Activated T-helper 1 cell treated with anti-CD3 and anti-CD28 coated beads, Interleukin-2, amount 50 U/mL, for 16 hours (primary cell): ENCODE results near the gene LSM11.

Experiments
- DNase-seq, 2 donors: peaks; one replicate each; pipeline ENCODE4 v3.0.0-alpha.2; 2020; ENCODE audit warnings: low read depth in 1 of 2, low spot score in 1 of 2

The LSM11 gene

DNA sequence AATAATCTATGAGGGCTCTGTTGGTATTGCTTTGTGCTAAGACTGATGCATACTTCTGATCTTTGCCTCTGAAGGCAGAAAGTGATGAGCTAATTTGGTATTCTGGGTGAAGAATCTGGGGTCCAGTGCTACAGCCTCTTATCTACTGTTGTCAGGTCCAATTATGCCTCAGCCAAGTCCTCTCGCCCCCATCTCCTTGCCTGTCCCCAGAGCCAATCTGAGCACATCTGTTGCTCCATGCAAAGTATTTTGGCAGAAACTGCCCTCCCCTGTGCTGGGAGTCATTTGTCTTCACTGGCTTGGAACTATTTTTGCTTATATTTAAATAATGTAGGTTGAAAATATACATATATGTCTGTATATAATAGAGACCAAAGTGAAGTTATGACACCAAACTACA, 23.4 kb downstream of the LSM11 start:
- DNase-seq = no peak

DNA sequence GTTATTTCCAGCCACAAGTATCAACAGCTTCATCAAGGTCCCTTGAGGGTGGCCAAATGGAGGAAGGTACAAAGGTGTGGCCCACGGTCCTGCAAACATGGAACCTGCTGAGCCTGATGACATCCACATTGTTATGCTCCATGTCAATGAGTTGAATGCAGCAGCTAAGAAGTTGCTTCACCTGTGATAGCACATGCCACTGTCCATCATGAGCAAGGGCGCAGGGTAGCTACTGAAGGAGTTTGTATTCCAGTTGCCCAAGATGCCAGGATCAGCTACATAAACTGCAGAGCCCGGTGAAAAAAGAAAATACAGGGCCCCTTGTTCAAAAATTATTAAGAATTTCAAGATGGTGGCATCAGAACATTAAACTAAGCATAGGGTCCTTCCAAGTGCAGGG, 24.2 kb downstream of the LSM11 start:
- DNase-seq = no peak

DNA sequence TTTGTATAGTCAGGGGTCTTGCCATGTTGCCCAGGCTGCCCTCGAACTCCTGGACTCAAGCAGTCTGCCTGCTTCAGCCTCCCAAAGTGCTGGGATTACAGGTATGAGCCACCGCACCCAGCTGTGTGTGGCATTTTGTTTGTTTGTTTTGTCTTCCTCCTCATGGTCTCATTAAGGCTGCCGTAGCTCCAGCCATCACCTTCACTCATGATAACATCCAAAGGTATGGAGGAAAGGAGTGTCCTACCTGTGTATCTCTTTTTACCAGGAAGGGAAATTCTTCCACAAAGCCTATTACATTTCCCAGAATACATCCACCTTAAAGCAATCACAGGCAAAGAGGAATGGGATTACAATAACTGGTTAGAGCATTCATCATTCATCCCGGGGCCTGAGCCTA, 27.2 kb downstream of the LSM11 start:
- DNase-seq = no peak

GRCh38 chr5:157772127-157772526, 28.6 kb downstream of the LSM11 start:
- no peak for DNase-seq

- DNase-seq = no peak
Measured at GRCh38 chr5:157778121-157778805, 34.8 kb downstream of the LSM11 start.

DNA sequence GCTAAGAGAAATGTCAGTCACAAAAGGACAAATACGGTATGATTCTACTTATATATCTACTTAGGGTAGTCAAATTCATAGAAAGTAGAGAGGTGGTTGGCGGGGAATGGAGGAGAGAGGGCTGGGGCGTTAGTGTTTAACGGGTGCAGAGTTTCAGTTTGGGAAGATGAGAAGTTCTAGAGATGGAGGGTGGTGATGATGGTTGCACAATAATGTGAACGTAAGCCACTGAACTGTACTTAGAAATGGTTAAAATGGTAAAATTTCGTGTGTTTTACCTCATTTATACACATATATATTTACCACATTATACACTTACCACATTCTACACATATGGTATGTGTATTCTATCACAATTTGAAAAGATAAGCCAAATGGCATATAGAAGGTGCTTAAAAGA, 35.7 kb downstream of the LSM11 start:
- DNase-seq = no peak

DNA sequence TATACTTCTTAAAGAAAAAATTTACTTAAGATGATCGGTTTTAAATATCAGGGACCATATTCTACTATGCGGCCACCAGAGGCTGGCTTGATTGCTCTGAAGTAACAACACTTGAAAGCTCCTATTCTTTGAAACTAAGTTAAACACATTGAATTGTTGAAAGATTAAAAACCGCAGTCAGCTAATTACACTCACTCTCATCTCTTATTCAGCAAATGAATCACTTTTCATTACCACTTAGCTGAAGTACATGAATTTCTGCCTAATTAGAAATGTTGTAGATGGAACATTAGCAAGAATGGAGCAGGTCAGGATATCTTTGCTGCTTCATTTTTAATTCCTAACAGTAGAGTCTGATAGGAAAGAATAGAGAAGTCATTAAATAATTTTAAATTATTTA, 42.3 kb downstream of the LSM11 start:
- DNase-seq = no peak

- DNase-seq = no peak
Measured at GRCh38 chr5:157793301-157793700, 49.8 kb downstream of the LSM11 start.

- DNase-seq = no peak
Measured at GRCh38 chr5:157799578-157799977, 56.1 kb downstream of the LSM11 start.

DNA sequence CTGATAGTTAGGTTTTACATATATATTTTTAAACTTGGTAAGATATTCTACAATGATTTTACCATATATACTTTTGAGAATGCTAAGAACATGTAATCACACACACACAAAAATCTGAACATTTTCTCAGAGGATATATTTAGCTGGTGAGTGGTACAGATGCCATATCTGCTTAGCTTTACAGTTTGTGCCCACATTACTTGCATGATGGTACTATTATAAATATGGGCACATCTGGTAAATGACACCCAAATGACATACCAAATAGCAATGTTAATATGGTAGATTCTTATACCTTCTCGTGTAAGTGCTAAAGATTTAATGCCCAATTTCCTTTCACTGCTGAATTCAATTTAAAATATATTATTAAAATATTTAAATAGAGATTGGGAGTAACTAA, 56.6 kb downstream of the LSM11 start:
- no peak for DNase-seq

DNA sequence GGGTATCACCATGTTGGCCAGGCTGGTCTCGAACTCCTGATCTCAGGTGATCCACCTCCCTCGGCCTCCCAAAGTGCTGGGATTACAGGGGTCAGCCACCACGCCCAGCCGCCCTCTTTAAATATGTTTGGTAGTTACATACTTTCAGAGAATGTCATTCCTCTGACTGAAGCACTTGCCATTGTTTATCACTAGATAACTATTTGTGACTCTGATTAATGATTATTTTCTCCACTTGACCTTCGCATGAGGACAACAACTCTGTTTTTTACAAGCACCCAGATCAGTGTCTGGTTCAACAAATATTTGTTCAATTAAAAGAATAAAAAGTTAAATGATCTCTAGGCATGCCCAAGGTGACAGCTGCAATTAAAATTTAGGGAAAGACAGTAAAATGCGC, 59.2 kb downstream of the LSM11 start:
- no peak for DNase-seq

DNA sequence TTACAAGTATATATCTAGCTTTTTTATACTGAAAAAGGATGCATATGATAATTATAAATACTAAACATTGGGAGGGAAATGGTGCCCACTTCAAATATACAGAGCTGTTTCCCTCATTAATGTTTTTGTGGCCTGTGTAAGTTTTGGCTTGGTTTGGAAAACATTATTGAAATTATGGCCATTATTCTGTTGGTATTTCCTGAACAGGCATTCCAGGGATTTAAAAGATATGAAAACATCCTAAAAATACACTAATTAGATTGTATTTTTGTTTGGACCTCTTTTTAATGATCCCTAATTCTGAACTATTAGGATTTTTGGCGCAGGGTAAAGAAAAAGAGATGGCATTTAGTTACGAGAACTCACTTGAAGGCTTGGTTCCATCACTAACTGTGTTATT, 64.5 kb downstream of the LSM11 start:
- DNase-seq = no peak
